ENCODE measurements around the gene LRRTM4.

DNA sequence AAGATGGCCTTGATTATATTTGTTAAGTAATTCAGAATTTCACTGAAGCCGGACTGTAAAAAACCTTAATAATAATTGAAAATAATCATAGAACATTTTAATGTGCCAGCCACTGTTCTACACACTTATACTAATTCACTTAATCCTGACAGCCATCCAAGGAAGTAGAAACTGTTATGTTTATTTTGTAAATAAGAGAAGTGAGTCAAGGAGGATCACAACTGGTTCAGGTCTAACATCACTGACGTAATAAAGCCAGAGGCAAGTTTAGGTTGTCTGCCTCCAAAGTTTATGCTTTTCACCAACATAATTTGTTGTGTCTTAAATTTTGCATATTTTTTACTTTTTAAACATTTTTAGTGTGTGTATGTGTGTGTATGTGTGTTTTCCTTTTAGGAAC, 436.1 kb downstream of the LRRTM4 start:
- TF ChIP-seq POLR2A (IDR thresholded peaks at IDR 0.05) = no peak
- TF ChIP-seq, protein P1, sequence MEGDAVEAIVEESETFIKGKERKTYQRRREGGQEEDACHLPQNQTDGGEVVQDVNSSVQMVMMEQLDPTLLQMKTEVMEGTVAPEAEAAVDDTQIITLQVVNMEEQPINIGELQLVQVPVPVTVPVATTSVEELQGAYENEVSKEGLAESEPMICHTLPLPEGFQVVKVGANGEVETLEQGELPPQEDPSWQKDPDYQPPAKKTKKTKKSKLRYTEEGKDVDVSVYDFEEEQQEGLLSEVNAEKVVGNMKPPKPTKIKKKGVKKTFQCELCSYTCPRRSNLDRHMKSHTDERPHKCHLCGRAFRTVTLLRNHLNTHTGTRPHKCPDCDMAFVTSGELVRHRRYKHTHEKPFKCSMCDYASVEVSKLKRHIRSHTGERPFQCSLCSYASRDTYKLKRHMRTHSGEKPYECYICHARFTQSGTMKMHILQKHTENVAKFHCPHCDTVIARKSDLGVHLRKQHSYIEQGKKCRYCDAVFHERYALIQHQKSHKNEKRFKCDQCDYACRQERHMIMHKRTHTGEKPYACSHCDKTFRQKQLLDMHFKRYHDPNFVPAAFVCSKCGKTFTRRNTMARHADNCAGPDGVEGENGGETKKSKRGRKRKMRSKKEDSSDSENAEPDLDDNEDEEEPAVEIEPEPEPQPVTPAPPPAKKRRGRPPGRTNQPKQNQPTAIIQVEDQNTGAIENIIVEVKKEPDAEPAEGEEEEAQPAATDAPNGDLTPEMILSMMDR (IDR thresholded peaks at IDR 0.05) = no peak

Measured in thyroid gland (tissue), 4 donors.